GM18909 (cell line): Measurements from ENCODE around the gene TRIM29.

Source experiments
- ATAC-seq: cut with Tn5 transposase; IDR thresholded peaks from one replicate; pipeline ENCODE4 v1.9.1; 2021; ENCODE audit warnings: mild to moderate bottlenecking; ENCODE audit not compliant: unreplicated experiment, poor library complexity

Gene TRIM29

DNA sequence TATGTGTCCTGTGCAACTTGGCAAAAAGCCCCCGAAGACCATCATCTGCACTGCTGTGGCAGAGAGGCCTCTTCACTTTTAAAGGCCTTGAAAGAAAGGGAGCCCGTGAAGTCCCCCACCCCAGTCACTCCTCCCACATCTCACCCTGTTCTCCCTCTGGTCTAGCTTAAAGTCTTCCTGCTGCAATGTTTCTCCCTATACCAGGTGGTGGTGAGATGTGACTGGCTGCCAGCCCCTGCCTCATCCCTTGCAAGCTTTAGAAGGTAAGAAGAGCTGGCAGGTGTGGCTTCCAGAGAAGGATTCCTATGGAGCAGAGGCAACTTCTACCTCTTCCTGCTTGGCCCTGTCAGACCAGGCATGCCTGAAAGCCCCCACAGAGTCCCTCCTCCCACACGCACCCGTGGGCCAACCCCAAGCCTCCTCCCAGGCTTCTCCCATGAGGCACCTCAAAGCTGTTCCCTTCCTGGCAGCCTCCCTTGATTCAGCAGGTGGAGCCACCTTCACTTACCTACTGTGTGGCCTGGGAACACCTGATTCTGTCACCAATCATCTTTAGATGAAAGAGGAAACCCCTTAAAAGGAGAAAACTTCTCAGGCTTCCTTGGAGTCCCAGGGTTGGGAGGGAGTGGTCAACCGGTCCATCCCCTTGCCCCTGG, 4.0 kb upstream of the TRIM29 start:
- no peak for ATAC-seq

GRCh38 chr11:120141113-120141767, 3.3 kb upstream of the TRIM29 start:
- ATAC-seq: no peak

GRCh38 chr11:120139316-120140069, 1.6 kb upstream of the TRIM29 start:
- no peak for ATAC-seq

- ATAC-seq: no peak
Measured at GRCh38 chr11:120137187-120137610, 714 bp downstream of the TRIM29 start.

DNA sequence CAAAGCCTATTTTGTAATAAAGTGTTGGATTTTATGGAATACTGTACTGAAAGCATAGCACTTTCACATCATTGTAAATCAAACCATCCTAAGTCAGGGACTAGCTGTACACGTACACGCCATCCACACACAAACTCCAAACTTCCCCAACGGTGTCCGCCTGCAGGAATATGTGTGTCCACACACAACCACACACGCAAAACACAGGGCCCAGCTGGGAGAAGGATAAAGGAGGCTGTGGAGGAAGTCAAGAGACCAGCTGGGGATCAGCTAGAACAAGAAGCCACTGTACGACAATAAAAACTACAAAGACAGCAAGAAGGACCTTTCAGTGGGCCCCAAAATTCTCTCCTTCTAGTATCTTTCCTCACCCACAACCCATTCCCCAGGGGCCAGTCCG, 1.6 kb downstream of the TRIM29 start:
- ATAC-seq: no peak

GRCh38 chr11:120135838-120136237, 2.1 kb downstream of the TRIM29 start:
- ATAC-seq: no peak

DNA sequence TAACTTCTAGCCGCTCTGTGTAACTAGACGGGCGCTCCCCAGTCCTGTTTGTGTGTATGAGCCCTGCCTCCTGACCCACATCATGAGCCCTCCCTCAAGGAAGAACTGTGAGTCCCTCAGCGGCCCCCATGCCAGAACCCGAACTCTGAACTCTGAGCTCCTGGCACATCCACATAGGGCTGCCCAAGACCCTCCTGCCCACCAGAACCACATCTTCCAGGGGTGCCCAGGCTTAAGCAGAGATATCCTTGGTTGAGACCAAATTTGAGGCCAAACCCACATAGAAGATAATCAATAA, 3.0 kb downstream of the TRIM29 start:
- no peak for ATAC-seq

GRCh38 chr11:120134106-120134930, 3.6 kb downstream of the TRIM29 start:
- ATAC-seq: no peak

GRCh38 chr11:120133216-120134105, 4.5 kb downstream of the TRIM29 start:
- no peak for ATAC-seq

- no peak for ATAC-seq
Measured at GRCh38 chr11:120132645-120133185, 5.2 kb downstream of the TRIM29 start.

- ATAC-seq: no peak
Measured at GRCh38 chr11:120131941-120132644, 5.8 kb downstream of the TRIM29 start.

- no peak for ATAC-seq
Measured at GRCh38 chr11:120130991-120131760, 6.7 kb downstream of the TRIM29 start.

DNA sequence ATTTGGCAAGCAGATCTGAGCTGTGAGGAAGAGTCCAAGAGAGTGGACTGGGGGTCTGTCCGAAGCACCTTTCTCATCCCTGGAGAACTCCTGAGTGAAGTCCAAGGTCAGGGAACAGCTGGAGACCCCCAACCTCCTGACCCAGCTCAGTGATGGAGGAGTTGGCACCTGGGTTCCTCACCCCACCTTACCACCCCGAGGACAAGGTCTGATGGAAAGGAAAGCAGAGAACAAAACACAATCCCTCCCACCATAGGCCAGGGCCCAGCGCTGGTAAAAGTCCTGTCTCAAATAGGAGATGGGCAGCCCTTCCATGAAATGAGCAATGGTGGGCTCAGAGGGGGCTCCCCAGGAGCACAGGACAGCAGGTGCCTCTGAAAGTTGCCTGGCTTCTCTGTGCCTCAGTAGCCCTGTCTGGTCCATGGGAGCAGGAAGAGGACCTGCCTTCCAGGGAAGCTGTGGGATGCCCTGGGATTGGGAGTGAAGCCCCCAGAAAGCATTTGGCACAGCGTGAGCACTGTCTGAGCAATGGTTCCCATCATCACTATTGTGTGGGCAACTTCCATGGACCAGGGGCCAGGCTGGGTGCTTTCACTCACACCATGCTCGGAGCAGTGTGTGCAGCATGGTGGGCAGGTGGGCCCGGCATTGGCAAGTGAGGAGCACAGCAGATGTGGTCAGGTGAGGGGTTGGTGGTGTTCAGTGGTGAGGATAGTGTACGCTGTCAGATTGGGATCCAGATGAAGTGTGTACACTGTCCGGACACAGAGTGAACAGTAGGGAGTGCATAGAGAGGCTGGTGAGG, 7.5 kb downstream of the TRIM29 start:
- ATAC-seq: no peak

DNA sequence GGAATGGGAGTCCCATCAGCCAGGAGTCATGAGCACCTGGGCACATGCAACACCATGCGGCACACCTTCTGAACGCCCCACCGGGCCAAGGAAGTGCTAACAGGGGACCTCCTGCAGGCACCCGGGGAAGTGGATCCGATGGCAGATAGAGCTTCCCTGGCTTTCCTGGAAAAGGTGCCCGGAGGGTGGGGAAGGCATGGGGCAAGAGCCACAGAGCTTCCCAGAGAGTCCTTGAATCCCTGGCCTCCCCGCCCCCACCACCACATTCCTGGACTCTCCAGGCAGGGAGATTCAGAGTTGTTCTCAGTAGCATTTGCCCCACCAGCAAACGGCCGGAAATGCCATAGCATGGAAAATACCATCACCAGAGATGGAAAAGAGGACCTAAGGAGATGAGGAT, 8.3 kb downstream of the TRIM29 start:
- ATAC-seq: no peak

- no peak for ATAC-seq
Measured at GRCh38 chr11:120128392-120129119, 9.4 kb downstream of the TRIM29 start.

- ATAC-seq: no peak
Measured at GRCh38 chr11:120127236-120127635, 10.7 kb downstream of the TRIM29 start.

DNA sequence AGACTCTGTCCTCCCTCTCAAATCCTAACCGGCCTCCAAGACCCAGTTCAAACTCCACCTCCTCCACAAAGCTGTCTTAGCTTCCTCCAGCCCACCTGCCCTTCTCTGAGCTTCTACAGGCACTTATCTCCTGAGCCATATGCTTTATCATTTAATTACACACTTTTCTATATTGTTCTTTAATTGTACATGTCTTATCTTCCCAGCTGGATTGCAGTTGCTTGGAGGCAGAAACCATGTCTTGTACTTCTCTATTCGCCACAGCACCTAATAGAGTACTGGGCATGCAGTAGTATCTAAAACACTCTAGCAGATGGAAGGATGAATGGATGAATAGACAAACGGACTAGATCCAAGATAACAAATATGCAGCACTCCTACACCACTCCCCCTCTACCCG, 11.3 kb downstream of the TRIM29 start:
- ATAC-seq: no peak
